NCI-H1930 (cell line): ENCODE measurements around the gene SLC41A1.

Experiments
- DNase-seq, 2 experiments: peaks; one replicate each; lab custom pipeline; 2025; lab: John Stamatoyannopoulos, UW

Gene SLC41A1

DNA sequence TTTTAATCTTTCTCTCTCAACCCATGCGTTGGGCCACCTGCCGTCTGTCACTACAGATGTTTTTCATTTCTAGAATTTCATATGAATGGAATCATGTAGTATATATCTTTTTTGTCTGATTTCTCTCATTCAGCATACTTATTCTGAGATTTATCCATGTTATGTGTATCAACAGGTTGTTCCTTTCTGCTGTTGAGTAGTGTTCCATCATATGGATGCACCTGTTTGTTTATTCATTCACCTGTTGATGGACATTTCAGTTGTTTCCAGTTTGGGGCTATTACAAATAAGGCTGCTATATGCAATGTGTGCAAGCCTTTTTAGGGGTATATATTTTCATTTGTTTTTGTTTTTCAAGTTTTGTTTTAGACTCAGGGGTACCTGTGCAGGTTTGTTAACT, 9.4 kb upstream of the SLC41A1 start:
- no peak for DNase-seq

DNA sequence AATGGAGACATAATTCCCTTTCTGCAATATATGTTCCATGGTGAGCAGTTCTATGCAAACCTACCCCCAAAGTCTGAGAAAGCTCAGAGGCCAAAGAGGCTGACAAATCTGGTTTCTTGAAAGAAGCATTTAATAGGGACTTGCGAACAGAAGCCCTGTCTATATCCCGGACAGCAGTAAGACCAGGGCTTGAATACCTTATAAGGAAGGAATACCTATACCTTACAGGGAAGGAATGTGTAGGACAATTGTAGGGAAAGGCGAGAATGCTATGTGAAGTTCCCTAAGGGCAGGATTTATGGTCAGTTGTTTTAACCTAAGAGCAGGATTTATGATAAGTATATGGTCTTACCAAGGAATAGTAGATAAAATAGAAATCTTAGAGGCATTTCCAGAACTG, 5.0 kb upstream of the SLC41A1 start:
- DNase-seq = no peak

DNA sequence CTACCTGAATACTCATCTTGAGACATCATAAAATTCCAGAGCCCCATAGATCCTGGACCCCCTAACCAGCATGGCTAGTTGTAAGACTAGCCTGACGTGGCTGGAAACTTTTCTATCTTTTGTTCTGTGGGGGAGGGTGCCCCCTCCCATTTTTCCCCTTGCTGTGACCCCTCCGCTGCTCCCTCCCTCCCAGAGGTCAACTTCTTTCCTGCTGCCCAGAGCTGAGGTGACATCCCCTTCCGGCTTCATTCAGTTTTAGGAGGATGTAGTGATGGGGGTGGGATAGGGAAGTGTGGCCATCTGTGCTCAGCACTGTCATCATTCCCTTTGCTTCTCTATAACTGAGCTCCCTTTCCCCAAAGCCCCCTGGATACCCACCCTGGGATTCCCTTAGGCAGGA, 4.4 kb upstream of the SLC41A1 start:
- no peak for DNase-seq

DNA sequence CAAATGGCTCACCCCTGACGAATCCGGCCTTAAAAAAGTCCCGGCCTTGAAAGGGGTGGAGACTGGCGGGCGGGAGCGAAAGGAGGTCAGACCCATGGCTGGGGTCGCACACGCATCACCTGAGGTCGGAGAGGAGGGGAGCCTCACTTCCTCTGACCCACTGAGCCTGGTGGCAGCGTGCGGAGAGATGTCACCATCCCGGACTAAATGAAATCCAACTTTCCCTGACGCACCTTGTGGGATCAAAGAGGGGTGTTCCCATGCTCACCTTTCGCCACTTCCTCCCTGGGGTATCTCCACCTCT, 709 bp upstream of the SLC41A1 start:
- no peak for DNase-seq

DNA sequence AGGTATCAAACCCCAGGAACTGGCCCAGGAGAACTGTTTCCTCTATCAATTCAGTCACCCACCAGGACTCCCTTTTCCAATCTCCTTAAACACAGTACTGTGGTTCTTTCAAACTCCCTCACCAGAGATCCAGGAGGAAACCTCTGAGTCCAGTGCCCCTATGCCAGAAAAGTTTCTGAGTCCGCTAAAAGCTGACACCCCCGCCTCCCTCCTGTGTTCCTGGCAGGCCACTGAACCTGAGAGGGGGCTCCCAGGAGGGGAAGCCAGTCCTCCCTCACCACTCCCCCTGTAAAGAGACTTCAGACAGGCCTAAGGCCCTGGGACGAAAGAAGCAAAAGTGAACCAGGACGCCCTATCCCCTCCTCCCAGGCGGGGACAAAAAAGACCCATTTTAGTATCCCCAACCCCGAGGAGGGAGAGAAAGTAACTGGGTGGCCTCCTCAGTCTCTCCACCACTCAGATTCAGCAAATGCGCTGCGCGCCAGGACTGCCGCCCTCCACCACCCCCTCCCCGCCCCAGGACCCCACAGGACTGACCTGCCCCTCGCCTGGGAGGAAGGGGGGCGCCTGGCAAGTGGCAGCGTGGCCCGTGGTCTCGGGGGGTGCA, 624 bp downstream of the SLC41A1 start:
- DNase-seq = no peak

- no peak for DNase-seq
Measured at GRCh38 chr1:205811660-205812059, 1.3 kb downstream of the SLC41A1 start.

- no peak for DNase-seq
Measured at GRCh38 chr1:205810448-205811157, 2.4 kb downstream of the SLC41A1 start.

GRCh38 chr1:205809942-205810345, 3.1 kb downstream of the SLC41A1 start:
- no peak for DNase-seq

GRCh38 chr1:205809469-205809868, 3.5 kb downstream of the SLC41A1 start:
- no peak for DNase-seq

GRCh38 chr1:205805082-205805711, 7.8 kb downstream of the SLC41A1 start:
- no peak for DNase-seq

GRCh38 chr1:205804605-205805004, 8.4 kb downstream of the SLC41A1 start:
- DNase-seq = no peak

DNA sequence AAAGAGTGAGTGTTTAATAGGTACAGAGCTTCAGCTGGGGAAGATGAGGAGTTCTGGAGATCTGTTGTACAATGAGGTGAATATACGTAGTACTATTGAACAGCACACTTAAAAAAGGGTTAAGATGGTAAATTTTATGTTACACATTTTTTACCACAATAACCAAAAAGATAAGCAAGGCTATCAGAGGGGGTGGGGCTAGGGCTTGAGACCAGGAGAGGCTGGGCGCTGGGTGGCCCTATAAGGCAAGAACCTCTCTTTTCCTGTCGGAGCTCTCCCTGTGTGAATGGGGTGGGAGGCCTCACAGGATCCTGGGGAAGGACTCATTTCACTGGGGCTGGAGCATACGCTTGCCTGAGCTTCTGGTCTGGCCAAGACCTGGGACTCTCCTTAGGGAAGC, 9.0 kb downstream of the SLC41A1 start:
- no peak for DNase-seq

- no peak for DNase-seq
Measured at GRCh38 chr1:205802060-205802459, 10.9 kb downstream of the SLC41A1 start.

DNA sequence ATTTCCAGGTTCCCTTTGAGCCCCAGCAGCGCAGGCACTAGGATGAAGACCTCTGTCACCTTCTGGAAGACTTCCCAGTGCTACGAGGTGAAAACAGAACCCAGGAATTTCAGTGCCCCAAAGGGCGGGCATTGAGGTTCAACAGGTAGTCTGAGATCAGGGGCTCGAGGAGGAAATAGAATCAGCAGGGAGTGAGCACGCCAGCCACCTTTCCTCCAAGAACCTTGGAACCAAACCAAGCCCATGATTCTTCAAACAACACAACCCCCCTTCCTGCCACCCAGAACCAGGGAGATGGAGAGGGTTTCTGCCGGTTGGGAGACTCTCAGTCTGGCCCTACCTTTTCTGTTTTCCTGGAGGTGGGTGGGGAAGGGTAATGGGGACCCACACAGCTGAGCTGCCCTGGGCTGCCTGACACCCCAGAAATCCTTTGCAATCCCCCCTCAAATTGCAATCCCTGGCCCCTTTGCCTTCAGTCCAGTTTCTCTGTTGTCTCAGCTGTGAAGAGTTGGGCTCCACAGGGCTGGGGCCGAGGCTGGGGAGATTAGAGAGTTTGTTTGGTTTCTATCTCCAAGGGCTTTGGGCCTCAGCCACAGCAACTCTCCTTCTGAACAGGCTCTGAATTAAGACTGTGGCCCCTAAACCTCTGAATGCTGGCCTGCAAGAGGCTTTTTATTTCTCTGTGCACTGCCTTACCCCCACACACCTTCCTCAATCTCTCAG, 11.9 kb downstream of the SLC41A1 start:
- no peak for DNase-seq

GRCh38 chr1:205800427-205800826, 12.6 kb downstream of the SLC41A1 start:
- DNase-seq = no peak

- no peak for DNase-seq
Measured at GRCh38 chr1:205798577-205798976, 14.4 kb downstream of the SLC41A1 start.

DNA sequence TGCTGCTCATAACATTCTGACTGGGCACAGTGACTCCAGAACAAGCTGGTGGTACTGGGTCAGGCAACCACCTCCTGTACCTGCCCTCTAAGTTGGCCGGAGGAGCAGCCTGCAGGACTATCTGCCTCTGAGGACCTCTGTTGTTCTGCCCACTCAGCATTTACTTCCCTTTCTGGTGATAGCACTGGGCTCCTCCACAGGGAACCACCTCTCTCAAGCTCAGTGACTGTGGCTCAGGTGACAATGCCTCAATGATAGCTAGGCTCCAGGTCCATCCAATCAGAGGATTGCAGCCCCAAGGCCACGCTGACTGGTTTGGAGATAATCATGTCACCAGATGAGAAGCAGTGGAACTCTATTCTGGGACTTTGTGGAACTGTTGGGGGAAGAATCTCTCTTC, 15.8 kb downstream of the SLC41A1 start:
- no peak for DNase-seq

- DNase-seq = no peak
Measured at GRCh38 chr1:205794011-205794730, 18.8 kb downstream of the SLC41A1 start.

GRCh38 chr1:205792961-205793673, 19.9 kb downstream of the SLC41A1 start:
- no peak for DNase-seq

DNA sequence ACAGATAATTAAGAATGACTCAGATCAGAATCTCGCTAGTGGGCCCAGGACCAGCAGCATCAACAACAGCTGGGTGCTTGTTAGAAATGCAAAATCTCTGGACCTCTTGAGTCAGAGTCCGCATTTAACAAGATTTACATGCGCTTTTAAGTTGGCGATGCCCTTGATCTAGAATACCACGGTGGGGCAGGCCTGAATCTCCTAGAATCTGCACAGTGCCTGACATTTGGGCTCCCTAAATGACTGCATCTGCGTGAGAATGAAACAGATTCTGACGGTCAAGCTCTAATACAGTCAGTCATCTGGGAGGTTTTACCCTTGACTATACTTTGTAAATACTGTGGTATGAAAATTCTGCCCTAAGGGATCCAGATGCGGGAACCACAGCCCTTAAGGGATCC, 20.5 kb downstream of the SLC41A1 start:
- no peak for DNase-seq

DNA sequence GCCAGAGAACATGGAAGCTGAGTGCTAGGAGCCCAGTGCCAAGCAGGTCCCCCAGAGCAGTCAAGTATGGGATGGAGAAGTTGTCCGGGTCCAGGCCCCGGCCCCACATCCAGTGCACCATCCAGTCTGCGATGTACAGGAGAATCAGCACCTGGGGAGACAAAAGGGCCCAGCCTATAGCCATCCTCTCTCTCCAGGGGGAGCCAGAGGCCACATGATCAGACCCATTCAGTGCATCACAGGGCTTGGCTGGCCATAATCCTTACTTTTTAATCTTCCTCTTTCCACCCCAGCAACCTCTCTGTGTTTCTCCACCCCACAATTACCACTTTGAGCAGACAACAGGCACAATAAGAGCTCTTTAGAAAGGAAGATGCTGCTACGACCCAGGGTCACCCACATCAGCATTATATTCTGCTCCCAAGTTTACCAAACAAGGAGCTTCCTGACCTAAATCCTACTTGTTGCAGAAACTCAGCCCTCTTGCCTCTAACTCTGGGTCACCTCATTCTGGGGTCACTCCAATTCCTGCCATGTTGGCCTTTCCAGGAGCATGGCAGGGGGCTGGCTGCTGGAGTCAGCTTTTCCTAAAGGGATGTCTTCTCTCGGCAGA, 21.3 kb downstream of the SLC41A1 start:
- peak; percentile 34 to 38 for DNase-seq
